ENCODE data around the gene MON2. TPM values are rescaled to one million over a fixed set of nuclear protein-coding genes. Genes with fewer than 3 reads are reported as not detected.

The MON2 gene
- total and polyA plus RNA-seq, 2 of the 8 experiments (the other 6 are each of a cell fraction or from before 2014, with no cell fraction given), result 3.8 to 21.8 TPM

- no peak overlapping the region for H2BK20ac ChIP-seq (ENCODE audit: low read length)
- H4K20me1 ChIP-seq (replicated peaks in 1 of 2; ENCODE audit: control insufficient read depth in 1 of 2, insufficient read depth in 2 of 2, low read length in 2 of 2), result no peaks in the 10 kb centered on the region
- no peak overlapping the region for H4K5ac ChIP-seq (ENCODE audit: insufficient read length, low read depth, low read length)
- H2BK5ac ChIP-seq (ENCODE audit: low read depth, low read length), result no peak overlapping the region
- H4K91ac ChIP-seq (replicated peaks; ENCODE audit: insufficient read length, low read length), result no peak overlapping the region
- no peak overlapping the region for H3K27ac ChIP-seq (ENCODE audit: low read depth, low read length)
- DNase-seq (ENCODE audit: low read depth in 1 of 2, low spot score in 2 of 2) (no peak), FAIRE-seq (peak; percentile 28)
- no peaks in the 10 kb centered on the region for H3K79me2 ChIP-seq (ENCODE audit: control insufficient read depth in 1 of 2, insufficient read depth in 2 of 2, low read length in 2 of 2)
- POLR2A ChIA-PET (ENCODE audit: partially characterized antibody), result no interaction called here
- no peaks in the 10 kb centered on the region for H3K4me1 ChIP-seq (replicated peaks in 1 of 4; ENCODE audit: control insufficient read depth in 3 of 4, insufficient read depth in 4 of 4, low read length in 3 of 4)
- no peak overlapping the region for H2BK15ac ChIP-seq (ENCODE audit: low read length)
- no peak overlapping the region for H3K23ac ChIP-seq (ENCODE audit: insufficient read length)
- H3K9ac ChIP-seq (replicated peaks in 1 of 4; ENCODE audit: extremely low read depth in 1 of 4, low read depth in 3 of 4, low read length in 3 of 4), result no peak overlapping the region
- no peak overlapping the region for H2BK120ac ChIP-seq (replicated peaks; ENCODE audit: low read depth, low read length)
- no peak overlapping the region for H2AFZ ChIP-seq (ENCODE audit: low read length)
- no peak overlapping the region for H3K4me2 ChIP-seq (ENCODE audit: insufficient read depth in 1 of 2, low read depth in 2 of 2, low read length in 2 of 2)
- H3K14ac ChIP-seq (ENCODE audit: insufficient read length), result no peak overlapping the region
- H4K8ac ChIP-seq (ENCODE audit: extremely low read depth, insufficient read depth, low read length), result no peak overlapping the region
- no peaks in the 10 kb centered on the region for H3K79me1 ChIP-seq (ENCODE audit: low read depth, low read length)
- no peak overlapping the region for H3K18ac ChIP-seq (ENCODE audit: extremely low read depth, low read length)
- no peak overlapping the region for H3K4me3 ChIP-seq (ENCODE audit: extremely low read depth in 1 of 4, insufficient read depth in 2 of 4, low read depth in 3 of 4, low read length in 4 of 4)
- CTCF ChIA-PET (ENCODE audit: partially characterized antibody), result interaction anchor here (0.6 kb wide), 1 partner anchor 16 kb away, joined by 3 read pairs; no protein-coding TSS in a partner anchor
- H3K9me3 ChIP-seq (ENCODE audit: insufficient read depth in 2 of 2, low read depth in 1 of 2, low read length in 1 of 2), result peaks cover 0 to 11% of the 10 kb centered on the region in 2 experiments; a peak in 1 of 4 replicates
- H3K4ac ChIP-seq (replicated peaks; ENCODE audit: insufficient read length, low read depth, low read length), result no peak overlapping the region
- 90% methylated on average over 3 of the region's 3 CpGs; no CpG with 5 or more reads in 1 of the 2 experiments for WGBS, 2 experiments (ENCODE audit: extremely low coverage in 1 of 2, insufficient coverage in 1 of 2, insufficient read length in 1 of 2, insufficient replicate concordance in 2 of 2, low coverage in 1 of 2, low lambda C conversion rate in 2 of 2, missing lambda C conversion rate in 1 of 2)
- H2BK12ac ChIP-seq (ENCODE audit: low read depth, low read length), result no peak overlapping the region
- no peak overlapping the region for H2AK5ac ChIP-seq (ENCODE audit: low read depth, low read length)
- no peak overlapping the region for H3K56ac ChIP-seq (replicated peaks; ENCODE audit: insufficient read length, low read depth, low read length)
- H3K27me3 ChIP-seq (replicated peaks in 1 of 4; ENCODE audit: control insufficient read depth in 3 of 4, extremely low read depth in 1 of 4, insufficient read depth in 3 of 4, low read length in 3 of 4), result no peaks in the 10 kb centered on the region
- H3K36me3 ChIP-seq (ENCODE audit: control insufficient read depth in 2 of 4, insufficient read depth in 4 of 4, low read length in 3 of 4), result no peaks in the 10 kb centered on the region
- no peaks in the 10 kb centered on the region for H3K23me2 ChIP-seq (ENCODE audit: low read depth, low read length)
- no peak for TF ChIP-seq SAP30 (IDR thresholded peaks at IDR 0.05; ENCODE audit: insufficient read depth, insufficient replicate concordance, low read length)
- no peak for TF ChIP-seq EGR1 (IDR thresholded peaks at IDR 0.05; ENCODE audit: borderline replicate concordance, low read depth, low read length)
- TF ChIP-seq SIRT6 (IDR thresholded peaks at IDR 0.05; ENCODE audit: low read length), result no peak
- no peak for TF ChIP-seq HDAC2 (IDR thresholded peaks at IDR 0.05; ENCODE audit: borderline replicate concordance in 1 of 2, low read depth in 2 of 2, low read length in 2 of 2)
- no peak for TF ChIP-seq PHF8 (conservative IDR thresholded peaks at IDR 0.05; ENCODE audit: low read depth, low read length)
- no peak for TF ChIP-seq ATF2 (IDR thresholded peaks at IDR 0.05; ENCODE audit: low read length)
- TF ChIP-seq RNF2 (IDR thresholded peaks at IDR 0.05; ENCODE audit: borderline replicate concordance, low read depth, low read length, missing control alignments, poor library complexity, severe bottlenecking), result no peak
- TF ChIP-seq CEBPB (IDR thresholded peaks at IDR 0.05; ENCODE audit: low read depth, low read length), result no peak
- TF ChIP-seq CHD1 (IDR thresholded peaks at IDR 0.05; ENCODE audit: low read depth, low read length), result no peak
- TF ChIP-seq SIX5 (IDR thresholded peaks at IDR 0.05; ENCODE audit: low read depth, low read length), result no peak
- no peak for TF ChIP-seq EP300 (IDR thresholded peaks at IDR 0.05; ENCODE audit: borderline replicate concordance in 1 of 2, low read depth in 2 of 2, low read length in 2 of 2)
- TF ChIP-seq SP2 (IDR thresholded peaks at IDR 0.05; ENCODE audit: low read length), result no peak
These were observed 8.0 kb upstream of the MON2 start for GRCh38 chr12:62458626-62459025.
